Measurements from ENCODE around the gene ARPC4. TPM values are rescaled to one million over a fixed set of nuclear protein-coding genes. Genes with fewer than 3 reads are reported as not detected.

The ARPC4 gene
- total RNA-seq, 2 donors from 2014 or later: 150 to 153 TPM

DNA sequence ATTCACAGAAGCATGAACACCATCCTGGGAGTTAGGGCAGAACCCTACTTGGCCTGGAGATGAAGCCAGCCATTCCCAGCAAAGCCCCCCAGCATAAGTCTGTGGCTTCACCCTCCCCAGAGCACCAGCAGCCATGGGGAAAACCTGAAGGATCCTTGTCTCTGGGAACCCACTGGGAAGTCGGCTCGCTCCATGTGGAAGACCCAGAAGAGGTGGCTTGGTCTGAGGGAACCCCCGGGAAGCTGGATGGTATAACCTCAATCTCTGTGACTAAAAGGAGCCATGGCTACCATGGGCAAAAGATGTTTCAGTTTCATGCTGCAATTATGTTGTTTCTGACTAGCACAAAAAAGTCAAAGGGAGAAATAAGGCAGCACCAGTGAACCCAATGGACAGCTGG lies 62.7 kb downstream of the ARPC4 start:
- no peak for TF ChIP-seq CTCF (conservative IDR thresholded peaks at IDR 0.05)
- H3K27ac Mint-ChIP-seq: no peak overlapping the region
- Histone ChIP-seq H3K27ac (ENCODE audit: low read depth, low read length) (no peak overlapping the region), H3K9ac (ENCODE audit: extremely low read depth, low read length, poor library complexity, severe bottlenecking) (no peak overlapping the region), H3K4me1 (ENCODE audit: control insufficient read depth, insufficient read depth, low read length) (no peaks in the 10 kb centered on the region), H3K4me3 (ENCODE audit: low read length) (no peak overlapping the region), H3K36me3 (ENCODE audit: control insufficient read depth, insufficient read depth, low read length) (no peaks in the 10 kb centered on the region), H3K27me3 (ENCODE audit: control insufficient read depth, insufficient read depth, low read length, poor library complexity, severe bottlenecking) (no peaks in the 10 kb centered on the region), H3K9me3 (ENCODE audit: control insufficient read depth, low read length) (no peaks in the 10 kb centered on the region)
- peaks cover 20% of the 10 kb centered on the region for H3K4me1 Mint-ChIP-seq
- DNase-seq: no peak
- no peaks in the 10 kb centered on the region for H3K9me3 Mint-ChIP-seq
- peaks cover 9% of the 10 kb centered on the region for H3K27me3 Mint-ChIP-seq (ENCODE audit: insufficient read depth)
- H3K36me3 Mint-ChIP-seq (ENCODE audit: low read depth): no peaks in the 10 kb centered on the region
- 94 to 100% methylated on average over 3 of the region's 3 CpGs for WGBS, 2 experiments (ENCODE audit: insufficient coverage in 1 of 2, insufficient read length in 1 of 2)
- no peak overlapping the region for H3K4me3 Mint-ChIP-seq

Other genes starting within 250 kb of the ARPC4 start
- 1 to 10 TPM; 1.1 to 6.7 TPM for gene LHFPL4, start 239.3 kb upstream of the ARPC4 start, total RNA-seq
- 10 to 100 TPM; 41.8 to 47.9 TPM for gene MTMR14, start 143.6 kb upstream of the ARPC4 start, total RNA-seq
- gene CPNE9, start 89.2 kb upstream of the ARPC4 start, total RNA-seq: under 1 TPM; 0.15 to 0.62 TPM
- 10 to 100 TPM; 22.7 to 28.5 TPM for gene BRPF1, start 61.3 kb upstream of the ARPC4 start, total RNA-seq
- 10 to 100 TPM; 28.6 to 34.0 TPM for gene OGG1, start 43.1 kb upstream of the ARPC4 start, total RNA-seq
- gene CAMK1, start 23.1 kb upstream of the ARPC4 start, total RNA-seq: 10 to 100 TPM; 10.1 to 13.3 TPM
- gene TADA3, start 609 bp upstream of the ARPC4 start, total RNA-seq: 10 to 100 TPM; 52.4 to 62.0 TPM
- 10 to 100 TPM; 21.6 to 35.0 TPM for gene TTLL3, start 17.2 kb downstream of the ARPC4 start, total RNA-seq
- gene RPUSD3, start 50.9 kb downstream of the ARPC4 start, total RNA-seq: 10 to 100 TPM; 56.9 to 67.1 TPM
- gene CIDEC, start 87.2 kb downstream of the ARPC4 start, total RNA-seq: not detected
- gene JAGN1, start 97.5 kb downstream of the ARPC4 start, total RNA-seq: 10 to 100 TPM; 21.9 to 29.1 TPM
- 1 to 10 TPM; 1.2 to 1.6 TPM for gene IL17RE, start 109.8 kb downstream of the ARPC4 start, total RNA-seq
- 10 to 100 TPM; 15.7 to 19.0 TPM for gene IL17RC, start 124.0 kb downstream of the ARPC4 start, total RNA-seq
- gene CRELD1, start 140.8 kb downstream of the ARPC4 start, total RNA-seq: 10 to 100 TPM; 35.7 to 43.2 TPM
- gene PRRT3, start 159.3 kb downstream of the ARPC4 start, total RNA-seq: 10 to 100 TPM in 1 of 2 donors, 1 to 10 TPM in 1; 7.4 to 11.3 TPM
- gene EMC3, start 193.8 kb downstream of the ARPC4 start, total RNA-seq: 10 to 100 TPM; 35.6 to 45.3 TPM
- gene FANCD2, start 233.4 kb downstream of the ARPC4 start, total RNA-seq: 10 to 100 TPM; 56.0 to 79.9 TPM